Colon (tissue), 2 donors: Measurements from ENCODE around the gene KRT74.

Experiments
- FAIRE-seq: peaks from 2 replicates; lab custom pipeline; 2012; peaks lifted over from hg19 to GRCh38; lab: Jason Lieb, UNC
- donor health status: control.
- donor health status: control.

KRT74 gene

GRCh38 chr12:52535574-52535973 is 38.1 kb downstream of the KRT74 start:
- FAIRE-seq = no peak

GRCh38 chr12:52534482-52534881 is 39.2 kb downstream of the KRT74 start:
- no peak for FAIRE-seq

- FAIRE-seq = no peak
Observed at GRCh38 chr12:52533686-52534470, 39.8 kb downstream of the KRT74 start.

GRCh38 chr12:52532636-52533035 is 41.0 kb downstream of the KRT74 start:
- no peak for FAIRE-seq

GRCh38 chr12:52531566-52532300 is 41.9 kb downstream of the KRT74 start:
- FAIRE-seq = no peak

- no peak for FAIRE-seq
Observed at GRCh38 chr12:52530905-52531304, 42.7 kb downstream of the KRT74 start.

- FAIRE-seq = no peak
Observed at GRCh38 chr12:52530366-52530765, 43.3 kb downstream of the KRT74 start.

- FAIRE-seq = no peak
Observed at GRCh38 chr12:52529846-52530245, 43.8 kb downstream of the KRT74 start.

- no peak for FAIRE-seq
Observed at GRCh38 chr12:52529417-52529816, 44.2 kb downstream of the KRT74 start.

- no peak for FAIRE-seq
Observed at GRCh38 chr12:52528641-52529143, 45.0 kb downstream of the KRT74 start.

GRCh38 chr12:52527121-52527800 is 46.4 kb downstream of the KRT74 start:
- FAIRE-seq = no peak

GRCh38 chr12:52526511-52526951 is 47.1 kb downstream of the KRT74 start:
- no peak for FAIRE-seq

GRCh38 chr12:52525661-52526499 is 47.8 kb downstream of the KRT74 start:
- no peak for FAIRE-seq

- no peak for FAIRE-seq
Observed at GRCh38 chr12:52524898-52525591, 48.6 kb downstream of the KRT74 start.

- no peak for FAIRE-seq
Observed at GRCh38 chr12:52524241-52524897, 49.3 kb downstream of the KRT74 start.

- no peak for FAIRE-seq
Observed at GRCh38 chr12:52523824-52524223, 49.8 kb downstream of the KRT74 start.

GRCh38 chr12:52522346-52523011 is 51.2 kb downstream of the KRT74 start:
- FAIRE-seq = no peak

- no peak for FAIRE-seq
Observed at GRCh38 chr12:52521568-52522266, 51.9 kb downstream of the KRT74 start.

- no peak for FAIRE-seq
Observed at GRCh38 chr12:52521175-52521567, 52.5 kb downstream of the KRT74 start.
